IMR-90 (cell line): ENCODE results near the gene BTD. TPM values are rescaled to one million over a fixed set of nuclear protein-coding genes. Genes with fewer than 3 reads are reported as not detected.

Experiments
- ATAC-seq: fragments of 200-7000 bp; cut with Tn5 transposase; 2 replicates; pipeline ENCODE4 v1.9.1; 2020; ENCODE audit warnings: low read depth, mild to moderate bottlenecking, moderate library complexity
- BruUV-seq: library from RNA; stranded (reverse); fragments of 400-500 nt; replicated peaks from 2 replicates; lab custom pipeline; 2021; lab: Mats Ljungman, UMichigan
- CTCF ChIA-PET: fragments of 300-600 bp; formaldehyde crosslinking; extraction: SDS; loops from one replicate; lab custom pipeline; 2021; ENCODE audit warnings: antibody characterized with exemption; lab: Yijun Ruan, JAX
- POLR2A ChIA-PET: fragments of 300-600 bp; sonication (Branson Sonifier 250); formaldehyde crosslinking; loops from one replicate; lab custom pipeline; 2022; ENCODE audit warnings: antibody characterized with exemption; ENCODE audit not compliant: unreplicated experiment; lab: Charles Lee
- DNase-seq: peaks from one replicate; pipeline ENCODE4 v3.0.0; 2013
- H2AFZ ChIP-seq: replicated peaks from 2 replicates; pipeline ENCODE3; 2013; ENCODE audit warnings: low read length, mild to moderate bottlenecking; ENCODE audit not compliant: poor library complexity
- H2AK5ac ChIP-seq: 2 replicates; pipeline ENCODE4 v1.6.1; 2013; ENCODE audit warnings: low read depth, low read length, inconsistent platforms
- H2AK9ac ChIP-seq: replicated peaks from 2 replicates; pipeline ENCODE3; 2013; ENCODE audit warnings: mild to moderate bottlenecking, low read depth, low read length, moderate library complexity; ENCODE audit not compliant: poor library complexity
- H2BK120ac ChIP-seq: 2 replicates; pipeline ENCODE4 v1.6.1; 2013; ENCODE audit warnings: low read depth, low read length, inconsistent platforms
- H2BK15ac ChIP-seq: 3 replicates; pipeline ENCODE4 v1.6.1; 2013; ENCODE audit warnings: low read depth, low read length, inconsistent platforms
- H2BK20ac ChIP-seq: 2 replicates; pipeline ENCODE4 v1.6.1; 2013; ENCODE audit warnings: low read depth, mild to moderate bottlenecking, inconsistent platforms, low read length, moderate library complexity
- H2BK5ac ChIP-seq: 2 replicates; pipeline ENCODE4 v1.6.1; 2013; ENCODE audit warnings: mild to moderate bottlenecking, low read depth, low read length, inconsistent platforms; ENCODE audit not compliant: poor library complexity, severe bottlenecking
- H3K14ac ChIP-seq: replicated peaks from 2 replicates; pipeline ENCODE4 v1.6.1; 2013; ENCODE audit warnings: low read depth, low read length, inconsistent platforms
- H3K18ac ChIP-seq: 2 replicates; pipeline ENCODE4 v1.6.1; 2013; ENCODE audit warnings: low read depth, low read length, control low read depth
- H3K23ac ChIP-seq: 2 replicates; pipeline ENCODE4 v1.6.1; 2013; ENCODE audit warnings: low read depth, low read length, inconsistent platforms
- H3K27ac ChIP-seq: 2 replicates; pipeline ENCODE4 v1.5.1; 2013; ENCODE audit warnings: mild to moderate bottlenecking, control low read depth, low read length; ENCODE audit not compliant: insufficient read depth
- H3K27me3 ChIP-seq: 2 replicates; pipeline ENCODE4 v1.6.1; 2013; ENCODE audit warnings: low read length; ENCODE audit not compliant: control insufficient read depth, insufficient read depth
- H3K36me3 ChIP-seq: 2 replicates; pipeline ENCODE4 v1.6.1; 2013; ENCODE audit warnings: low read length, mixed read lengths; ENCODE audit not compliant: control insufficient read depth, insufficient read depth
- H3K4ac ChIP-seq: 2 replicates; pipeline ENCODE4 v1.6.1; 2013; ENCODE audit warnings: low read depth, low read length, inconsistent platforms
- H3K4me1 ChIP-seq: 2 replicates; pipeline ENCODE4 v1.6.1; 2013; ENCODE audit warnings: low read length, mixed read lengths; ENCODE audit not compliant: control insufficient read depth, insufficient read depth
- H3K4me2 ChIP-seq: 2 replicates; pipeline ENCODE4 v1.6.1; 2013; ENCODE audit warnings: low read depth, mild to moderate bottlenecking, control low read depth, low read length, moderate library complexity
- H3K4me3 ChIP-seq: 2 replicates; pipeline ENCODE4 v1.5.1; 2013; ENCODE audit warnings: low read depth, mild to moderate bottlenecking, control low read depth, low read length, moderate library complexity; ENCODE audit not compliant: insufficient read depth
- H3K56ac ChIP-seq: 2 replicates; pipeline ENCODE4 v1.6.1; 2013; ENCODE audit warnings: low read length, inconsistent platforms; ENCODE audit not compliant: insufficient read depth; ENCODE audit errors: extremely low read depth
- H3K79me1 ChIP-seq, 2 experiments: 2 replicates each; pipeline ENCODE4 v1.6.1; 2013; ENCODE audit warnings: low read length in 2 of 2, inconsistent platforms in 1 of 2, low read depth in 1 of 2
- H3K9ac ChIP-seq: 2 replicates; pipeline ENCODE4 v1.6.1; 2013; ENCODE audit warnings: low read depth, low read length, control low read depth
- H3K9me1 ChIP-seq: 2 replicates; pipeline ENCODE4 v1.6.1; 2013; ENCODE audit warnings: low read length, inconsistent platforms; ENCODE audit not compliant: insufficient read depth
- H3K9me3 ChIP-seq: 2 replicates; pipeline ENCODE4 v1.6.1; 2013; ENCODE audit warnings: low read length; ENCODE audit not compliant: control insufficient read depth, insufficient read depth
- H4K20me1 ChIP-seq: 2 replicates; pipeline ENCODE4 v1.6.1; 2013; ENCODE audit warnings: low read length, inconsistent platforms; ENCODE audit not compliant: insufficient read depth
- H4K5ac ChIP-seq: 2 replicates; pipeline ENCODE4 v1.6.1; 2013; ENCODE audit warnings: mild to moderate bottlenecking, low read depth, low read length, control low read depth
- H4K8ac ChIP-seq, 2 experiments: 2 replicates each; pipeline ENCODE4 v1.6.1; 2013; ENCODE audit warnings: low read depth in 2 of 2, low read length in 2 of 2, control low read depth in 1 of 2, inconsistent platforms in 1 of 2
- H4K91ac ChIP-seq: 2 replicates; pipeline ENCODE4 v1.6.1; 2013; ENCODE audit warnings: low read depth, low read length, inconsistent platforms; ENCODE audit not compliant: insufficient read depth
- BHLHE40 ChIP-seq: fragments of 150-350 bp; IDR thresholded peaks from 2 replicates; pipeline ENCODE4 v1.6.1; 2016; ENCODE audit warnings: mild to moderate bottlenecking, low read depth, low read length
- CEBPB ChIP-seq: IDR thresholded peaks from 2 replicates; pipeline ENCODE4 v1.6.1; 2012; ENCODE audit warnings: low read depth, low read length, improper control_type of control experiment
- CHD1 ChIP-seq: IDR thresholded peaks from 2 replicates; pipeline ENCODE4 v1.6.1; 2012; ENCODE audit warnings: low read depth, low read length, improper control_type of control experiment
- FOS ChIP-seq: fragments of 150-350 bp; IDR thresholded peaks from 2 replicates; pipeline ENCODE4 v1.6.1; 2016; ENCODE audit warnings: low read depth, low read length
- MAFK ChIP-seq: IDR thresholded peaks from 2 replicates; pipeline ENCODE4 v1.6.1; 2012; ENCODE audit warnings: low read depth, low read length, improper control_type of control experiment
- MAZ ChIP-seq: IDR thresholded peaks from 2 replicates; pipeline ENCODE4 v1.6.1; 2012; ENCODE audit warnings: low read depth, mild to moderate bottlenecking, low read length, improper control_type of control experiment, moderate library complexity, borderline replicate concordance
- NFE2L2 ChIP-seq: fragments of 150-350 bp; IDR thresholded peaks from 2 replicates; pipeline ENCODE4 v1.6.1; 2016; ENCODE audit warnings: low read depth, mild to moderate bottlenecking, low read length
- POLR2A ChIP-seq: IDR thresholded peaks from 2 replicates; pipeline ENCODE4 v1.6.1; 2012; ENCODE audit warnings: mild to moderate bottlenecking, low read depth, low read length
- RAD21 ChIP-seq: IDR thresholded peaks from 2 replicates; pipeline ENCODE4 v1.6.1; 2012; ENCODE audit warnings: low read length, improper control_type of control experiment
- RCOR1 ChIP-seq: IDR thresholded peaks from 2 replicates; pipeline ENCODE4 v1.6.1; 2012; ENCODE audit warnings: mild to moderate bottlenecking, low read length, improper control_type of control experiment; ENCODE audit not compliant: insufficient replicate concordance
- RFX5 ChIP-seq: IDR thresholded peaks from 2 replicates; pipeline ENCODE4 v1.8.0; 2012; ENCODE audit warnings: low read depth, mild to moderate bottlenecking, low read length, moderate library complexity
- SMC3 ChIP-seq: fragments of 150-350 bp; IDR thresholded peaks from 2 replicates; pipeline ENCODE4 v1.6.1; 2016; ENCODE audit warnings: low read depth, mild to moderate bottlenecking, antibody characterized with exemption, low read length, moderate library complexity
- WGBS, 2 experiments: methylation state at CpG; one replicate each; pipeline versions ENCODE4 v1.1.5 to v1.1.7; 2013; ENCODE audit warnings: missing lambda C conversion rate in 2 of 2; ENCODE audit not compliant: insufficient read length in 1 of 2; ENCODE audit errors: extremely low coverage in 2 of 2; 5-methylcytosine and 5-hydroxymethylcytosine counted together
- dilution Hi-C: fragments of 300-500 bp; cut with HindIII; formaldehyde crosslinking; loops from one replicate; pipeline ENCODE4 v1.14.3; 2018; ENCODE audit warnings: low sequenced_read_pairs; ENCODE audit not compliant: unreplicated experiment
- in situ Hi-C: fragments of 300-500 bp; cut with MboI; formaldehyde crosslinking; loops from 3 replicates; pipeline ENCODE4 v1.14.3; 2019; ENCODE audit warnings: low sequenced_read_pairs, inconsistent platforms, mixed read lengths
- intact Hi-C: fragments of 100-400 bp; cut with micrococcal nuclease; formaldehyde crosslinking; loops from 2 replicates; pipeline ENCODE4 v1.10.0; 2022
- polyA plus RNA-seq, 3 experiments: library from polyadenylated mRNA; depleted of rRNA; stranded (reverse); fragments of >200 nt; gene quantifications; 2 replicates each; pipeline ENCODE4 v1.2.3, GENCODE V29; 2012; ENCODE audit warnings: low replicate concordance in 1 of 3
- total RNA-seq: library from RNA; depleted of rRNA; stranded (reverse); fragments of >200 nt; gene quantifications from 2 replicates; pipeline ENCODE4 v1.2.3, GENCODE V29; 2012
- TF ChIP-seq, protein P1 (sequence below): conservative IDR thresholded peaks from 2 replicates; pipeline ENCODE4 v1.5.1; 2012; ENCODE audit warnings: mild to moderate bottlenecking, low read depth, low read length, improper control_type of control experiment
- TF ChIP-seq, protein P2 (sequence below): fragments of 150-350 bp; IDR thresholded peaks from 2 replicates; pipeline ENCODE4 v1.6.1; 2017; ENCODE audit warnings: mild to moderate bottlenecking, antibody characterized with exemption, low read length, low read depth
- TF ChIP-seq, protein P3 (sequence below): fragments of 150-350 bp; IDR thresholded peaks from 2 replicates; pipeline ENCODE4 v1.6.1; 2016; ENCODE audit warnings: low read depth, mild to moderate bottlenecking, low read length, moderate library complexity, borderline replicate concordance

BTD gene
- total and polyA plus RNA-seq, 2 of the 4 experiments (the other 2 are of a cell fraction), result 14.8 to 21.1 TPM

DNA sequence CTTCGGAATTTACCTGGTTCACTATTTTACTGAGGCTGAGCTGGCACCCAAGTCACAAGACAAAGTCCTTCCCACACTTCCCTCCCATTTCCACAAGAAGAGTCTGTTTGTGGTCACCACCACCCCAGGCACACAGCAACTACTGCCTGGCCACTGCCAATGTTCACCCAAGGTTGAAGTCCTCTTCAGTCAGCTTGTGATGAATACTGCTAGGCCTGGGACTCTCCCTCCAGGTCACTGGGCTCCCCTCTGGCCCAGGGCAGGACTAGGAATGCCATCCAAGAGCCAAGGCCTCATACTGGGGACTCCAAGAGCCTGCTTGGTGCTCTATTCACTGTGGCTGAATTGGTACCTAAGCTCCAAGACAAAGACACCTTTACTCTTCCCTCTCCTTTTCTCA lies 49.6 kb upstream of the BTD start:
- in situ Hi-C loops, result loop anchor here (10.0 kb wide), 1 partner anchor 347 kb away; the partner anchor contains the start of gene CAPN7
- Histone ChIP-seq H2AFZ (no peak overlapping the region), H2BK5ac (no peak overlapping the region), H2BK20ac (no peak overlapping the region), H3K9me3 (no peaks in the 10 kb centered on the region), H3K4ac (no peak overlapping the region), H3K27me3 (no peaks in the 10 kb centered on the region), H2BK15ac (no peak overlapping the region), H3K9ac (no peak overlapping the region), H3K4me1 (no peaks in the 10 kb centered on the region), H3K36me3 (no peaks in the 10 kb centered on the region), H4K8ac (no peak overlapping the region), H3K79me1 (no peaks in the 10 kb centered on the region), H3K4me3 (no peak overlapping the region), H2AK9ac (no peak overlapping the region), H4K5ac (no peak overlapping the region), H3K4me2 (no peak overlapping the region), H4K91ac (no peak overlapping the region), H3K23ac (no peak overlapping the region), H3K18ac (no peak overlapping the region), H3K56ac (no peak overlapping the region), H3K9me1 (peaks cover 5% of the 10 kb centered on the region; the same call in 1 of the 2 replicates), H3K27ac (no peak overlapping the region), H2AK5ac (no peak overlapping the region), H3K14ac (no peak overlapping the region), H4K20me1 (no peaks in the 10 kb centered on the region), H2BK120ac (no peak overlapping the region)
- TF ChIP-seq, protein P1, sequence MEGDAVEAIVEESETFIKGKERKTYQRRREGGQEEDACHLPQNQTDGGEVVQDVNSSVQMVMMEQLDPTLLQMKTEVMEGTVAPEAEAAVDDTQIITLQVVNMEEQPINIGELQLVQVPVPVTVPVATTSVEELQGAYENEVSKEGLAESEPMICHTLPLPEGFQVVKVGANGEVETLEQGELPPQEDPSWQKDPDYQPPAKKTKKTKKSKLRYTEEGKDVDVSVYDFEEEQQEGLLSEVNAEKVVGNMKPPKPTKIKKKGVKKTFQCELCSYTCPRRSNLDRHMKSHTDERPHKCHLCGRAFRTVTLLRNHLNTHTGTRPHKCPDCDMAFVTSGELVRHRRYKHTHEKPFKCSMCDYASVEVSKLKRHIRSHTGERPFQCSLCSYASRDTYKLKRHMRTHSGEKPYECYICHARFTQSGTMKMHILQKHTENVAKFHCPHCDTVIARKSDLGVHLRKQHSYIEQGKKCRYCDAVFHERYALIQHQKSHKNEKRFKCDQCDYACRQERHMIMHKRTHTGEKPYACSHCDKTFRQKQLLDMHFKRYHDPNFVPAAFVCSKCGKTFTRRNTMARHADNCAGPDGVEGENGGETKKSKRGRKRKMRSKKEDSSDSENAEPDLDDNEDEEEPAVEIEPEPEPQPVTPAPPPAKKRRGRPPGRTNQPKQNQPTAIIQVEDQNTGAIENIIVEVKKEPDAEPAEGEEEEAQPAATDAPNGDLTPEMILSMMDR, result no peak
- TF ChIP-seq NFE2L2 (no peak), BHLHE40 (no peak), POLR2A (no peak), MAZ (no peak), FOS (no peak), RAD21 (no peak), SMC3 (no peak), RFX5 (no peak), CEBPB (no peak), RCOR1 (no peak), CHD1 (no peak), MAFK (no peak)
- TF ChIP-seq, protein P2, sequence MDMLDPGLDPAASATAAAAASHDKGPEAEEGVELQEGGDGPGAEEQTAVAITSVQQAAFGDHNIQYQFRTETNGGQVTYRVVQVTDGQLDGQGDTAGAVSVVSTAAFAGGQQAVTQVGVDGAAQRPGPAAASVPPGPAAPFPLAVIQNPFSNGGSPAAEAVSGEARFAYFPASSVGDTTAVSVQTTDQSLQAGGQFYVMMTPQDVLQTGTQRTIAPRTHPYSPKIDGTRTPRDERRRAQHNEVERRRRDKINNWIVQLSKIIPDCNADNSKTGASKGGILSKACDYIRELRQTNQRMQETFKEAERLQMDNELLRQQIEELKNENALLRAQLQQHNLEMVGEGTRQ, result no peak
- TF ChIP-seq, protein P3, sequence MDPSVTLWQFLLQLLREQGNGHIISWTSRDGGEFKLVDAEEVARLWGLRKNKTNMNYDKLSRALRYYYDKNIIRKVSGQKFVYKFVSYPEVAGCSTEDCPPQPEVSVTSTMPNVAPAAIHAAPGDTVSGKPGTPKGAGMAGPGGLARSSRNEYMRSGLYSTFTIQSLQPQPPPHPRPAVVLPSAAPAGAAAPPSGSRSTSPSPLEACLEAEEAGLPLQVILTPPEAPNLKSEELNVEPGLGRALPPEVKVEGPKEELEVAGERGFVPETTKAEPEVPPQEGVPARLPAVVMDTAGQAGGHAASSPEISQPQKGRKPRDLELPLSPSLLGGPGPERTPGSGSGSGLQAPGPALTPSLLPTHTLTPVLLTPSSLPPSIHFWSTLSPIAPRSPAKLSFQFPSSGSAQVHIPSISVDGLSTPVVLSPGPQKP, result no peak
- intact Hi-C loops, result loop anchor here (5.0 kb wide), 1 partner anchor 810 kb away; no protein-coding TSS in a partner anchor
- POLR2A ChIA-PET, result no interaction called here
- dilution Hi-C loops, result no loop called here
- CTCF ChIA-PET, result interaction anchor here (0.5 kb wide), 1 partner anchor 348 kb away, joined by 4 read pairs; no protein-coding TSS in a partner anchor
- WGBS, 2 experiments, result 83% methylated on average over 1 of the region's 1 CpG; no CpG with 5 or more reads in 1 of the 2 experiments
- no peak for DNase-seq
- no TSS peak for BruUV-seq
- ATAC-seq, result no peak
